ENCODE data around the gene CTBP1. TPM values are rescaled to one million over a fixed set of nuclear protein-coding genes. Genes with fewer than 3 reads are reported as not detected.

CTBP1 gene
- total and polyA plus RNA-seq, 9 of the 15 experiments (the other 6 are each of a cell fraction or from before 2014, with no cell fraction given) = 14.5 to 162 (median 68.2) TPM

GRCh38 chr4:1248245-1249147 lies at the start of gene CTBP1 (continued):
- TF ChIP-seq, protein P1, sequence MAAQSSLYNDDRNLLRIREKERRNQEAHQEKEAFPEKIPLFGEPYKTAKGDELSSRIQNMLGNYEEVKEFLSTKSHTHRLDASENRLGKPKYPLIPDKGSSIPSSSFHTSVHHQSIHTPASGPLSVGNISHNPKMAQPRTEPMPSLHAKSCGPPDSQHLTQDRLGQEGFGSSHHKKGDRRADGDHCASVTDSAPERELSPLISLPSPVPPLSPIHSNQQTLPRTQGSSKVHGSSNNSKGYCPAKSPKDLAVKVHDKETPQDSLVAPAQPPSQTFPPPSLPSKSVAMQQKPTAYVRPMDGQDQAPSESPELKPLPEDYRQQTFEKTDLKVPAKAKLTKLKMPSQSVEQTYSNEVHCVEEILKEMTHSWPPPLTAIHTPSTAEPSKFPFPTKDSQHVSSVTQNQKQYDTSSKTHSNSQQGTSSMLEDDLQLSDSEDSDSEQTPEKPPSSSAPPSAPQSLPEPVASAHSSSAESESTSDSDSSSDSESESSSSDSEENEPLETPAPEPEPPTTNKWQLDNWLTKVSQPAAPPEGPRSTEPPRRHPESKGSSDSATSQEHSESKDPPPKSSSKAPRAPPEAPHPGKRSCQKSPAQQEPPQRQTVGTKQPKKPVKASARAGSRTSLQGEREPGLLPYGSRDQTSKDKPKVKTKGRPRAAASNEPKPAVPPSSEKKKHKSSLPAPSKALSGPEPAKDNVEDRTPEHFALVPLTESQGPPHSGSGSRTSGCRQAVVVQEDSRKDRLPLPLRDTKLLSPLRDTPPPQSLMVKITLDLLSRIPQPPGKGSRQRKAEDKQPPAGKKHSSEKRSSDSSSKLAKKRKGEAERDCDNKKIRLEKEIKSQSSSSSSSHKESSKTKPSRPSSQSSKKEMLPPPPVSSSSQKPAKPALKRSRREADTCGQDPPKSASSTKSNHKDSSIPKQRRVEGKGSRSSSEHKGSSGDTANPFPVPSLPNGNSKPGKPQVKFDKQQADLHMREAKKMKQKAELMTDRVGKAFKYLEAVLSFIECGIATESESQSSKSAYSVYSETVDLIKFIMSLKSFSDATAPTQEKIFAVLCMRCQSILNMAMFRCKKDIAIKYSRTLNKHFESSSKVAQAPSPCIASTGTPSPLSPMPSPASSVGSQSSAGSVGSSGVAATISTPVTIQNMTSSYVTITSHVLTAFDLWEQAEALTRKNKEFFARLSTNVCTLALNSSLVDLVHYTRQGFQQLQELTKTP (IDR thresholded peaks at IDR 0.05; ENCODE audit: low read depth in 1 of 2, partially characterized antibody in 2 of 2) = no peak
- TF ChIP-seq ETS2 (tag; IDR thresholded peaks at IDR 0.05; ENCODE audit: borderline replicate concordance, poor library complexity, severe bottlenecking) (no peak), NFIX (CRISPR knock-in tag; IDR thresholded peaks at IDR 0.05; ENCODE audit: low read depth) (no peak), KLF1 (tag; IDR thresholded peaks at IDR 0.05) (0 out of 2 replicates have a peak, but pooled peaks have one; percentile 46), POLR2A (conservative IDR thresholded peaks at IDR 0.05) (peak; percentile 68), ELF2 (CRISPR knock-in tag; IDR thresholded peaks at IDR 0.05) (peak; percentile 50; the same call in 1 of the 2 replicates), FOXP4 (CRISPR knock-in tag; IDR thresholded peaks at IDR 0.05; ENCODE audit: borderline replicate concordance) (no peak), SMAD4 (CRISPR knock-in tag; conservative IDR thresholded peaks at IDR 0.05) (peak; percentile 80), CTCFL (IDR thresholded peaks at IDR 0.05; ENCODE audit: borderline replicate concordance, insufficient read depth, low read depth, low read length, poor library complexity, severe bottlenecking) (no peak), ATF7 (IDR thresholded peaks at IDR 0.05) (0 out of 2 replicates have a peak, but pooled peaks have one; percentile 27), STAG1 (CRISPR knock-in tag; IDR thresholded peaks at IDR 0.05; ENCODE audit: borderline replicate concordance) (no peak), MTA1 (IDR thresholded peaks at IDR 0.05; ENCODE audit: borderline replicate concordance) (no peak), ZBTB17 (CRISPR knock-in tag; IDR thresholded peaks at IDR 0.05) (0 out of 2 replicates have a peak, but pooled peaks have one; percentile 74), GABPB1 (CRISPR knock-in tag; IDR thresholded peaks at IDR 0.05) (no peak), SNIP1 (IDR thresholded peaks at IDR 0.05; ENCODE audit: low read depth) (no peak), ZNF384 (IDR thresholded peaks at IDR 0.05; ENCODE audit: low read depth, low read length) (no peak), CREB1 (IDR thresholded peaks at IDR 0.05) (no peak), CREB1 (CRISPR knock-in tag; IDR thresholded peaks at IDR 0.05) (no peak), ZFPM2 (CRISPR knock-in tag; IDR thresholded peaks at IDR 0.05) (no peak)
- TF ChIP-seq, protein P2, sequence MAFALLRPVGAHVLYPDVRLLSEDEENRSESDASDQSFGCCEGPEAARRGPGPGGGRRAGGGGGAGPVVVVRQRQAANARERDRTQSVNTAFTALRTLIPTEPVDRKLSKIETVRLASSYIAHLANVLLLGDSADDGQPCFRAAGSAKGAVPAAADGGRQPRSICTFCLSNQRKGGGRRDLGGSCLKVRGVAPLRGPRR (CRISPR knock-in tag; IDR thresholded peaks at IDR 0.05) = no peak

Data from K562 (cell line).